ENCODE results near the gene LMBRD1.
"Not testable (repeated sequence)": the region's sequence is repeated elsewhere in the genome, so short reads cannot be mapped to it uniquely, and the experiment has no call there.

The LMBRD1 gene

GRCh38 chr6:69735027-69735426 is 61.8 kb downstream of the LMBRD1 start:
- no peak overlapping the region for H3K4me3 ChIP-seq (ENCODE audit: low read length)
- TF ChIP-seq ZNF274 (IDR thresholded peaks at IDR 0.05; ENCODE audit: low read depth, low read length): no peak

DNA sequence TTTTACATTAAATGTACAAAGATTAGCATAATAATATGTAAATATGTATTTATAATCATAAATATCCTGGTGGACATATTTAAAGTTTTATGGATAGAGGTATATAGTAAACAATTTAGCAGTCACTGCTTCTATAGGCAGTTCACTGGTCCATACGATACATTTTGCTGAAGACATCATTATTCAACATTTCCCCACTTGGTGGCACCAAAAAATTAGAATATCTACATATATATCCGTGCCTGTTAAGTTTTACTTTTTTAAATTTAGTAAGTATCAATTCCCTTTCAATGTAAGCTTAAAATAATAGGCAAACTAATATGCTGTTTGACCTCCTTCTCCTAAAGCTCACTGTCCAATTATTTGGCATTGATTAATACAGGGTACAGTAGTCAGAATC is 64.2 kb downstream of the LMBRD1 start:
- TF ChIP-seq ZNF274 (IDR thresholded peaks at IDR 0.05; ENCODE audit: low read depth, low read length): no peak
- H3K4me3 ChIP-seq (ENCODE audit: low read length): no peak overlapping the region

- TF ChIP-seq ZNF274 (IDR thresholded peaks at IDR 0.05; ENCODE audit: low read depth, low read length): no peak
- H3K4me3 ChIP-seq (ENCODE audit: low read length): no peak overlapping the region
These were observed 64.8 kb downstream of the LMBRD1 start for GRCh38 chr6:69732045-69732444.

- no peak overlapping the region for H3K4me3 ChIP-seq (ENCODE audit: low read length)
- TF ChIP-seq ZNF274 (IDR thresholded peaks at IDR 0.05; ENCODE audit: low read depth, low read length): no peak
These were observed 66.8 kb downstream of the LMBRD1 start for GRCh38 chr6:69729870-69730449.

DNA sequence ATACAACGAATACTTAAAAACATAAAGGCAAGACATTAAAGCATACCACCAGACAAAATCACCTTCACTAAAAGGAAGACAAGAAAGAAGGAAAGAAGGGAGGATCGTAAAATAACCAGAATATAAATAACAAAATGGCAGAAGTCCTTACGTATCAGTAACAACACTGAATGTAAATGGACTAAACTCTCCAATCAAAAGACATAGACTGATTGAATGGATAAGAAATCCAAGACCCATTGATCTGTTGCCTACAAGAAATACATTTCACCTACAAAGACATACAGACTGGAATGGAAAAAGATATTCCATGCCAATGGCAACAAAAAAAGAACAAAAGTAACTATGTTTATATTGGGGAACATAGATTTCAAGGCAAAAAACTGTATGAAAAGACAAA is 74.1 kb downstream of the LMBRD1 start:
- TF ChIP-seq ZNF274 (IDR thresholded peaks at IDR 0.05; ENCODE audit: low read depth, low read length): no peak
- no peak overlapping the region for H3K4me3 ChIP-seq (ENCODE audit: low read length)

- no peak for TF ChIP-seq ZNF274 (IDR thresholded peaks at IDR 0.05; ENCODE audit: low read depth, low read length)
- H3K4me3 ChIP-seq (ENCODE audit: low read length): no peak overlapping the region
These were observed 77.1 kb downstream of the LMBRD1 start for GRCh38 chr6:69719602-69720193.

DNA sequence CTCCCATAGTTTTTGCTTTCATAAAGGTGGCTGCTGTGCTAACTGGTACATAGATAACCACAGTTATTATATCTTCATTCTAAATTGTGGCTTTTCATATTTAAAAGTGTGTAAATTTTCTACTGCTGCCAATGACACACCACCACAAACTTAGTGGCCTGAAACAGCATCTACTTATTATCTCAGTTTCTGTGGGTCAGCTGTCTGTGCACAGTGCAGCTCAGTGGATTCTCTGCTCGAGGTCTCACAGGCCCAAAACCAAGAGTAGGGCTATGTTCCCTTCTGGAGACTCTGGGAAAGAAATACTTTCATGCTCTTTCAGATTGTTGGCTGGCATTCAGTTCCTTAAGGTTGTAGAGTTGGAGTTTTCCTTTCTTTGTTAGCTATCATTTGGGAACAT is 90.1 kb downstream of the LMBRD1 start:
- no peak for TF ChIP-seq ZNF274 (IDR thresholded peaks at IDR 0.05; ENCODE audit: low read depth, low read length)
- no peak overlapping the region for H3K4me3 ChIP-seq (ENCODE audit: low read length)

- no peak for TF ChIP-seq ZNF274 (IDR thresholded peaks at IDR 0.05; ENCODE audit: low read depth, low read length)
- no peak overlapping the region for H3K4me3 ChIP-seq (ENCODE audit: low read length)
These were observed 90.9 kb downstream of the LMBRD1 start for GRCh38 chr6:69705954-69706353.

- no peak for TF ChIP-seq ZNF274 (IDR thresholded peaks at IDR 0.05; ENCODE audit: low read depth, low read length)
- no peak overlapping the region for H3K4me3 ChIP-seq (ENCODE audit: low read length)
These were observed 91.9 kb downstream of the LMBRD1 start for GRCh38 chr6:69704916-69705315.

GRCh38 chr6:69699655-69700054 is 97.2 kb downstream of the LMBRD1 start:
- no peak for TF ChIP-seq ZNF274 (IDR thresholded peaks at IDR 0.05; ENCODE audit: low read depth, low read length)
- H3K4me3 ChIP-seq (ENCODE audit: low read length): no peak overlapping the region

DNA sequence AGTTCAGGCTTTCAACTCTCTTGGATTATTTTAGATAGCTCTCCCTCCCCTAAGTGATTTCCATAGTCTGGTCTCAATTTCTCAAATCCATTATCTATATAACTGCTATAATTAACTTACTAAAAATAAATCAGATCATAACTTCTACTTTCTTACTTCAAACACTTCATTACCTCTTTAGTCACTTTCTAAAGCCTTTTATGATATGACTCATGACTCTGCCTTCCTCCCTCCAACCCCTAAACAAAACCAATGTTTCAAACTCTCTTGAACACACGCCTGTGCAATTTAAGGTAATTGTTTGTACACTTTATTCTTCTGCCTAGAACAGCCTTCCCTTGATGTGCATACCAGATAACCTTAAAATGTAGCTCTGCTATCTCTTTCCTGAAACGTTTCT is 100.5 kb downstream of the LMBRD1 start:
- no peak overlapping the region for H3K4me3 ChIP-seq (ENCODE audit: low read length)
- no peak for TF ChIP-seq ZNF274 (IDR thresholded peaks at IDR 0.05; ENCODE audit: low read depth, low read length)

GRCh38 chr6:69693762-69694161 is 103.0 kb downstream of the LMBRD1 start:
- TF ChIP-seq ZNF274 (IDR thresholded peaks at IDR 0.05; ENCODE audit: low read depth, low read length): no peak
- H3K4me3 ChIP-seq (ENCODE audit: low read length): no peak overlapping the region

DNA sequence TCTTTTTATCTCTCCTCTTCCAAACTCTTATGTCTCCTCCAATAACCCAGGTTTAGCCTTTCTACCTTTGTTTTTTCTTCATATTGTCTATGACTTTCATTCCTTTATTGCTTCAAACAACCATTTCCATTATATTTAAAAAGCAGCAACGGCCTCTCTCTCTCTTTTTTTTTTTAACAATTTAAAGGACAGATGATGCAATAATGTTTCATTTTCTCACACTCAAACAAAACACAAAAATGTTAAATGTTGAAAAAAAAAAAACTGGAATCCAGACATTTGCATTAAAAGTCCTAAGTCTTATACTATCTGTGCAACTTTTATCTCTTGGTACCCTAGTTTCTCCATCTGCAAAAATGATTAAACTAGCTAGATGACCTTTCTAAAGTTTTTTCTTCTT is 105.8 kb downstream of the LMBRD1 start:
- H3K4me3 ChIP-seq (ENCODE audit: low read length): no peak overlapping the region
- TF ChIP-seq ZNF274 (IDR thresholded peaks at IDR 0.05; ENCODE audit: low read depth, low read length): no peak

DNA sequence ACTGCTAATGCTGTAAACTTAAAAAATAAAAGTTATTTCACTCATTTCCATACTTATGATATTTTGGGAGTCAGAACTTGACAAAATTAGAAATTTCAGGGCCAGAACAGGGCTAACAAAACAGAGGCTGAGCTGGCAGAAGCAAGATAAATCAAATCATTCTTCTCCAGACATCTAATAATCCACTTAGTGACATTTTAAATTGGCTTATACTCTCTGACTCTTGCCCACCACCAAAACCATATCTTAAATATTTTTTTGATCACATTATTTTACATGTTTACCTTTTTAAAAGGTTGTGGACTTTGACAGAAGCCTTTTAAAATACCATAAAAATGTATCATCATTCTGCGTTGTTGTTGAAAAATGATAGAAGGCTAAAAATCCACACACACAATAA is 116.5 kb downstream of the LMBRD1 start:
- no peak overlapping the region for H3K4me3 ChIP-seq (ENCODE audit: low read length)
- no peak for TF ChIP-seq ZNF274 (IDR thresholded peaks at IDR 0.05; ENCODE audit: low read depth, low read length)

GRCh38 chr6:69673298-69673697 is 123.5 kb downstream of the LMBRD1 start:
- no peak overlapping the region for H3K4me3 ChIP-seq (ENCODE audit: low read length)
- no peak for TF ChIP-seq ZNF274 (IDR thresholded peaks at IDR 0.05; ENCODE audit: low read depth, low read length)

- TF ChIP-seq ZNF274 (IDR thresholded peaks at IDR 0.05; ENCODE audit: low read depth, low read length): no peak
- no peak overlapping the region for H3K4me3 ChIP-seq (ENCODE audit: low read length)
These were observed 127.9 kb downstream of the LMBRD1 start for GRCh38 chr6:69668916-69669315.

GRCh38 chr6:69666779-69667178 is 130.0 kb downstream of the LMBRD1 start:
- not testable (repeated sequence) for H3K4me3 ChIP-seq (ENCODE audit: low read length)
